HTERT RPE-1 (cell line): Measurements from ENCODE around the gene ATG4C.
"Not testable (repeated sequence)": the region's sequence is repeated elsewhere in the genome, so short reads cannot be mapped to it uniquely, and the experiment has no call there.

ENCODE experiments used
- in situ Hi-C: fragments of 300-500 bp; cut with MboI; formaldehyde crosslinking; loops from 4 replicates; pipeline ENCODE4 v1.14.3; 2020; ENCODE audit warnings: low sequenced_read_pairs

ATG4C gene

GRCh38 chr1:62774971-62775595 lies 8.8 kb upstream of the ATG4C start:
- in situ Hi-C loops: no loop called here

- in situ Hi-C loops: no loop called here
Measured at GRCh38 chr1:62778208-62778607, 5.7 kb upstream of the ATG4C start.

GRCh38 chr1:62781841-62782543 lies 1.9 kb upstream of the ATG4C start:
- in situ Hi-C loops: no loop called here

- in situ Hi-C loops: not testable (repeated sequence)
Measured at GRCh38 chr1:62782544-62783212, 1.3 kb upstream of the ATG4C start.

GRCh38 chr1:62784509-62785365 lies 805 bp downstream of the ATG4C start:
- in situ Hi-C loops: no loop called here

GRCh38 chr1:62790716-62791115 lies 6.8 kb downstream of the ATG4C start:
- in situ Hi-C loops: no loop called here

- in situ Hi-C loops: no loop called here
Measured at GRCh38 chr1:62794053-62794452, 10.1 kb downstream of the ATG4C start.

- in situ Hi-C loops: no loop called here
Measured at GRCh38 chr1:62796221-62796620, 12.3 kb downstream of the ATG4C start.

GRCh38 chr1:62799688-62800087 lies 15.8 kb downstream of the ATG4C start:
- in situ Hi-C loops: no loop called here

- in situ Hi-C loops: no loop called here
Measured at GRCh38 chr1:62800281-62800680, 16.3 kb downstream of the ATG4C start.

- in situ Hi-C loops: no loop called here
Measured at GRCh38 chr1:62800825-62801306, 16.9 kb downstream of the ATG4C start.

GRCh38 chr1:62809788-62810187 lies 25.9 kb downstream of the ATG4C start:
- in situ Hi-C loops: no loop called here

- in situ Hi-C loops: no loop called here
Measured at GRCh38 chr1:62810420-62811274, 26.7 kb downstream of the ATG4C start.

GRCh38 chr1:62823556-62823955 lies 39.6 kb downstream of the ATG4C start:
- in situ Hi-C loops: no loop called here

GRCh38 chr1:62826901-62827300 lies 43.0 kb downstream of the ATG4C start:
- in situ Hi-C loops: no loop called here

GRCh38 chr1:62827786-62828185 lies 43.9 kb downstream of the ATG4C start:
- in situ Hi-C loops: not testable (repeated sequence)

GRCh38 chr1:62832276-62832675 lies 48.3 kb downstream of the ATG4C start:
- in situ Hi-C loops: no loop called here

- in situ Hi-C loops: no loop called here
Measured at GRCh38 chr1:62833529-62833928, 49.6 kb downstream of the ATG4C start.

- in situ Hi-C loops: no loop called here
Measured at GRCh38 chr1:62834400-62834961, 50.5 kb downstream of the ATG4C start.
